OCI-LY7 (cell line): Measurements from ENCODE around the gene NUDT16.

ENCODE experiments used
- EZH2phosphoT487 ChIP-seq: fragments of 200-600 bp; sonication (generic); IDR thresholded peaks from 2 replicates; pipeline ENCODE4 v1.6.1; 2018; ENCODE audit warnings: low read depth, borderline replicate concordance, mild to moderate bottlenecking, mixed run types, antibody characterized with exemption, low read length, moderate library complexity, mixed read lengths
- TF ChIP-seq, protein P1 (sequence below): fragments of 200-600 bp; sonication (generic); conservative IDR thresholded peaks from 2 replicates; pipeline ENCODE4 v1.5.1; 2014; ENCODE audit warnings: mild to moderate bottlenecking, antibody characterized with exemption, low read length, moderate library complexity, mixed read lengths

DNA sequence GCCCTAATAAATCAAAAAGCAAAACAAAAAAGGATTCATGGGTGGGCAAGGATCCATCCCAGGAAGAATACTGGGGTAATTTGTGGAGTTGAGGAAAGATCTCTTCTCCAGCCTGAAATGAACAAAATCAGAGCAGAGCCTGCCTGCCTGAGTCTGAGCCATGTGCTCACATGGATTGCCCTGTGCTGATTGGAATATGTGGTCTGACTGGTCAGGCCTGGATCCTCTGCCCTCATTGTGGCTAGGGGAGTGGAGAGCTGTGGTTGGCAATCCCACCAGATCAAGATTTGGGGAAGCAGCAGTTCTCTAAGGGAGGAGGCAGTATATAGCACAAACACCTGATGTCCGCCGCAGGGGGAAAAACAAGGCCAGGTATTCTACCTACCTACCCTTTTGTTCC lies 6.8 kb upstream of the NUDT16 start:
- TF ChIP-seq, protein P1, sequence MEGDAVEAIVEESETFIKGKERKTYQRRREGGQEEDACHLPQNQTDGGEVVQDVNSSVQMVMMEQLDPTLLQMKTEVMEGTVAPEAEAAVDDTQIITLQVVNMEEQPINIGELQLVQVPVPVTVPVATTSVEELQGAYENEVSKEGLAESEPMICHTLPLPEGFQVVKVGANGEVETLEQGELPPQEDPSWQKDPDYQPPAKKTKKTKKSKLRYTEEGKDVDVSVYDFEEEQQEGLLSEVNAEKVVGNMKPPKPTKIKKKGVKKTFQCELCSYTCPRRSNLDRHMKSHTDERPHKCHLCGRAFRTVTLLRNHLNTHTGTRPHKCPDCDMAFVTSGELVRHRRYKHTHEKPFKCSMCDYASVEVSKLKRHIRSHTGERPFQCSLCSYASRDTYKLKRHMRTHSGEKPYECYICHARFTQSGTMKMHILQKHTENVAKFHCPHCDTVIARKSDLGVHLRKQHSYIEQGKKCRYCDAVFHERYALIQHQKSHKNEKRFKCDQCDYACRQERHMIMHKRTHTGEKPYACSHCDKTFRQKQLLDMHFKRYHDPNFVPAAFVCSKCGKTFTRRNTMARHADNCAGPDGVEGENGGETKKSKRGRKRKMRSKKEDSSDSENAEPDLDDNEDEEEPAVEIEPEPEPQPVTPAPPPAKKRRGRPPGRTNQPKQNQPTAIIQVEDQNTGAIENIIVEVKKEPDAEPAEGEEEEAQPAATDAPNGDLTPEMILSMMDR: no peak
- no peak for TF ChIP-seq EZH2phosphoT487
